GM18505 (cell line): Measurements from ENCODE around the gene RIN3.

Experiments
- ATAC-seq: cut with Tn5 transposase; IDR thresholded peaks from one replicate; pipeline ENCODE4 v1.9.1; 2021; ENCODE audit not compliant: unreplicated experiment
- POLR2A ChIP-seq: IDR thresholded peaks from 4 replicates; pipeline ENCODE4 v1.6.1; 2011; ENCODE audit warnings: borderline replicate concordance; ENCODE audit not compliant: insufficient read depth, insufficient read length; ENCODE audit errors: extremely low read depth

Gene RIN3

DNA sequence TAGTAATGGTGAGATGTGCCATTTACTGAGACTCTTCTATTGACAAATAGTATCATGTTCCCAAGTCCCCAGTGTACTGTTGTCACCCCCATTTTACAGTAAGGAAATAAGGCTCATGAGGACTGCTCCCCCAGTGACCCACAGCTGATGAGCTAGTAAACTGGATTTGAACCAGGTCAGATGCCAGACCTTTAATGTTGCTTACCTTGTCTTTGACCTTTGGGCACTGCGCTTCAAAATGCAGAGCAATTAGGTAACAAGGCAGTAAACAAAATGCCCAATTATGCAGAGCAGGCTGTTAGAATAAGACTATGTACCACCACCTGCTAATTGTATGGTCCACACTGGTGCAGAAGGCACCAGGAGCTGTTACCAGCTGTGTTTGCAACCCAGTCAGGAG is 38.5 kb upstream of the RIN3 start:
- TF ChIP-seq POLR2A = no peak
- ATAC-seq = no peak

DNA sequence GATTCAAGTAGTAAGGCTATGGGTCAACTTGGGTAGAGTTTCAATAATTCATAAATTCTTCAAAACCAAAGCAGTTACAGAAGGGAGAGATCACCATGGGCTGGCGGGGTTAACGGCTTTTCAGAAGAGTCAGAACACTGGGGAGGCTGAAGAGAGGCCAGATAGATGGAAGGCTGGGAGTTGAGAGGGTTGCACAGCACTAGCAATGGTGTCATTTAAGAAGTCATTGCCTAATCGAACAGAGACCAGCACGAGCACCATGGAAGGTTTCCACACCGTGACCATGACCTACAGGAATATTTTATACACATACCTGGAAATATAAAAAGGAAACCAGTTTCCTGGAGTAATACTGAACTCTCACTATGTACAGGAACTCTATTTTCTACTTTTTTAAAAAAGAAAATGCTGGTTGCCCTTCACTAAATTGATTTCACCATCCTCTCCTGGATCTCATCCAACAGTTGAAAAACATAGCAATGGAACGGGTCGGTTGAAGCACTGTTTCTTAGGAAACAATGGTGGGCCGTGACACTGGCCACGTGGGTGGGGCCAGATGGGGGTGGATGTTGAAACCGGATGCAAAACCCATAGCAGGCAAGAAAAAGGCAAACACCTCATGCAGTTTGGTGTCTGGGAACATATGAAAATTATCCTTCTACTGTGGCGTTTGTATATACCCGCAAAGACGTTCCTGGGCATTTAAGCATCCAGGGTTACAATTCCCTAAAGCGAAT is 38.0 kb upstream of the RIN3 start:
- TF ChIP-seq POLR2A = no peak
- ATAC-seq = no peak

DNA sequence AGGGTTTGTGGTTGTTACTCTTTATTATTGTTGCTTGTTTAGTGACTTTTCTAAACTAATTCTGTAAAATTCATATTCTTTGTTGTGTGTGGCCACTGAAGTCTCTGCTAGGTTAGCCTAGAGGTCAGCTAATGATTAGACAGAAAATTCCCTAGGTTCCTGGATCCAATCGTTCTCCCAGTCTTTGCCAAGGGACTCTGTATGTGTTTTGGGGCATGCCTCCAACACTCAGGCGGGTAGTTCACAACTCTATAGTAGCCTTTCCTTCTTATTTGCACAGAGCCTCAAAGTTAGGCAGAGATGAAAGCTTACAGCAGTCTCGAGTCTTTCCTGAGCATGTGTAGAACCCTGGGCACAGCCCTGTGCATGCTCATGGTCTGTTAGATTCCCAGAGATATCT is 32.7 kb upstream of the RIN3 start:
- no peak for ATAC-seq
- TF ChIP-seq POLR2A = no peak

DNA sequence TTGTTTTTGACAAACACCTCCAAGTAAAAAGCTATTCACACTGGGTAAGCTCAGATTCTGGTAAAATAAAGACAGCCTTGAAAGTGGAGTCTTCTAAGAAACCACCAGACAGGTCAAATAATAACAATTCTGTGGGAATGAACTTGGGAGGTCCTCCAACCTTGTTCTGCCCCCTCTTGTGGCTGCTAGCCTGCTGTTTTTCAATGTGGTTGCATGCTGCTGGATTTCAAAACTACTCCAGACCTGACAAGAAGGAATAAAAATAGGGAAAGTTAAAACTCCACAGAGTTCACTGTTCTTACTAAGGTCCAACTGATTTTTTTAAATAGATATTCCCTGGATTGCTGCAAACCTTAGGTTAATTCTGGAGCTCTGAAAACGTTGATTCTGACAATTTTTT is 32.2 kb upstream of the RIN3 start:
- no peak for ATAC-seq
- TF ChIP-seq POLR2A = no peak

DNA sequence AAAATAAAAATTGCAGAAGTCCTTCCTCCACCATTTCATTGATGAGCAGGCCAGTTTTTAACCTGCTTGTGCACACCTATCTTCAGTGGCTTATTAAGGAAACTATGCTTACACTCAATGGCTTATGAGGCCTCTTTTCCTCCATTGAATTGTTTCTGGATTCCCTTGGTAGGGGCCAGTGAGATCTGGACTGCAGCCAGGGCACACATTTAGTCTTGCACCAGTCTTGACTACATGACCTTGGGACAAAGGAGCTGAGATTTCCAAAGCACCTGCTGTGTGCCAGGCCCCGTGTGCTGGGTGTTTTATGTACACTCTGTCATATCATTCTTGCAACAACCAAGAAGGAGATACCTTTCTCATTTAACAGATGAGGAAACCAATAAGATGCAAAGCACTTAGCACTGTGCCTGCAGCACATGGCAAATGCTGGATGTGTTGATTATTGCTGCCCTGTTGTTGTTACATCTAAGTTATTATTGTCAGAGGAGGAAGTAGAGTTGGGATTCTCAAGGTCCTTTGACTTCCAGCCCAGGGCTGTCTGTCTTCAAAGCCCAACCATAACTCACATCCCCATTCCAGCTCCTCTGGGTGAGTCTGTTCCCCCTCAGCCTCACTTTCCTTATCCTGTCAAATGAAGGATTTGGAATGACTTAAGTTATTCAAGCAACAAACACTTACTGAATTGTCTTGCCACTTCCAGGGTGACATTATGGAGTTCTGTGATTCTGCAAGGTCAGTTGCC is 31.6 kb upstream of the RIN3 start:
- no peak for ATAC-seq
- no peak for TF ChIP-seq POLR2A

DNA sequence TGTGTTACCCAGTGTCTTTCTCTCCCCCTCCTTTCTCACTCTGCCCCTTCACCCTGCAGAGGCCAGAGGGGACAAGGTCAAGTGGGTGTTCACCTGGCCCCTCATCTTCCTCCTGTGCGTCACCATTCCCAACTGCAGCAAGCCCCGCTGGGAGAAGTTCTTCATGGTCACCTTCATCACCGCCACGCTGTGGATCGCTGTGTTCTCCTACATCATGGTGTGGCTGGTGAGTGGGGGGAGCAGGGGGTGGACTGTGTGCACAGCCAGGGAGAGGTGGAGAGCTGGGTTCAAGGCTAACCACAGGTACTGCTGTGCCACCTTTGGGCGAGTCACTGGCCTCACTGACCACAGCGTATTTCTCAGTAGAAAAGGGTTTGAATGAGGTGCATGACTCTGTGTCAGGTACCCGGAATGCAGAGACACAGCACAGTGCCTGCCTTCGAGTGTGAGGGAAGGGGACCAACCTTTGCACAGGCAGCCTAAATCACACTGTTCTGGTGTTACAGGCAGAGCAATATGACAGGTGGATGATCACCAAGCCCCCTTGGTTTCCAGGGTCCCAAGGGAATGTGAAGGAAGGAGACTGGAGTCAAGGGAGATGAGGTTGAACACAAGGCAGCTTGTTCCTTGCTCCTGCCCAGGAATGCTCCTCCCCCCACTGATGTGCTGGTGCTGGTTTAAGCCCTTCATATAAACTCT is 30.8 kb upstream of the RIN3 start:
- no peak for ATAC-seq
- no peak for TF ChIP-seq POLR2A

DNA sequence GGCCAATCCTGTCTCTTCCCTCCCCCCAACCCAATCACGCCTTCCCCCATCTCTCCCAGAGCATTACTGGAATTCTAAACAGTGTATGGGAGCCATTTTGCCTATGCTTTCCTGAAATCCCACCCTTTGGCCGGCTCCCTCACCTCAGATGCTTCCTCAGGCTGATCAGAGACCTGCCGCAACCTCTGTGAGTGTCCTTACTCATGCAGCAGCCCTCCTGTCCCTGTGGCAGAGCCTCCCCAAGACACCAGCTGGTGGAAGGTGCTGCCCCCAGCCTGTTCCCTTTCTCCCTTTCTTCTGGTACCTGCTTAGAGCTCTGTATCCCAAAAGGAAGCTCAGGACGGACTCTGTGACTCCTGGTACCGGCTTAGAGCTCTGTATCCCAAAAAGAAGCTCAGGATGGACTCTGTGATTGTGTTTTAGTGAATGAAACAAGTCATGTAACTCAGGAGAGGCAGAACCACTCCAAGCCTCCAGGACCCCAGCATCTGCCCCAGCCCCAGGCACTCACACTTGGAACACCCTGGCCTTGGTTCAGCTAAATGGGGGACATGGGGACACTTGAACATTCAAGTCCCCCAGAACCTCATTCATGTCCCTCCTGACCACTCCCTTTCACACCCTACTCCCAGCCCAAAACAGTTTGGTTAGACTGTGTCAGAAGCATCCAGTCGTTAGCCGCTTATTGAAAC is 29.3 kb upstream of the RIN3 start:
- no peak for TF ChIP-seq POLR2A
- no peak for ATAC-seq

DNA sequence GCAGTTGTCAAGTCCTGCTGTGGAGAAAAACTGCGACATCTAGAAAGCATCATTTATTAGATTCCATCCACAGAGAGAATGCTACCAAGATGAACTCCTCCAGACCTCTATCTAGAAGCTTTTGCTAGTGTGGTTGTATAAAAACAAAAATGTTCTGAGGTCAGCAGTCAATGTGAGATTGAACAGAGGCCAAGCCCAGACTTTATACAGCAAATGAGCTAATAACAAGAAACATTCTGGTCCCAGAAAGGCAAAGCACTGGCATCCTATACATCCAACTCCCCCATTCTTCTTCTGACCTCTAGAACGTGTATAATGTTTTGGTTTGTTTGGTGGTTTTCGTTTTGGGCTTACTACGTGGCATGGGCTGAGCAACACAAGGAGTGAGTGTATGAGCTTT is 26.7 kb upstream of the RIN3 start:
- no peak for TF ChIP-seq POLR2A
- no peak for ATAC-seq

DNA sequence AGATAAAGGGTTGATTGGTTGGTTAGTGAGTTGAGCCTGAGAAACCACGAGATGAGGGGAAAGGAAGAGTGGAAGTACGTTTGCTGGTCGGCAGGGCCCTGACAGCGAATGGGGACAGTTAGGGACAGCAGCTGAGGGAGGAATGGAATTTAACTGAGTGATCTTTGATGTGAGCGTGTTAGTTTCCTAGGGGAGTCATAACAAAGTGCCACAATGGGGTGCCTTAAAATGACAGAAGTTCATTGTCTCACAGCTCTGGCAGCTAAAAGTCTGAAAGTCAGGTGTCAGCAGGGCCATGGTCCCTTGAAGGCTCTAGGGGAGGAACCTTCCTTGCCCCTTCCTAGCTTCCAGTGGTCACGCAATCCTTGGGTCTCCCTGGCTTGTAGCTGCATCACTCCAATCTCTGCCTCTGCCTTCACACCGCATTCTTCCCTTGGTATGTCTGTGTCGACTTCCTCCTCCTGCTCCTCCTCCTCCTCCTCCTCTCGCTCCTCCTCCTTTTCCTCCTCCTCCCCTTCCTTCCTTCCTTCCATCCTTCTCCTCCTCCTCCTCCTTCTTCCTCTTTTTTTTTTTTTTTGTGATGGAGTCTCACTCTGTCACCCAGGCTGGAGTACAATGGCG is 26.0 kb upstream of the RIN3 start:
- no peak for ATAC-seq
- no peak for TF ChIP-seq POLR2A

DNA sequence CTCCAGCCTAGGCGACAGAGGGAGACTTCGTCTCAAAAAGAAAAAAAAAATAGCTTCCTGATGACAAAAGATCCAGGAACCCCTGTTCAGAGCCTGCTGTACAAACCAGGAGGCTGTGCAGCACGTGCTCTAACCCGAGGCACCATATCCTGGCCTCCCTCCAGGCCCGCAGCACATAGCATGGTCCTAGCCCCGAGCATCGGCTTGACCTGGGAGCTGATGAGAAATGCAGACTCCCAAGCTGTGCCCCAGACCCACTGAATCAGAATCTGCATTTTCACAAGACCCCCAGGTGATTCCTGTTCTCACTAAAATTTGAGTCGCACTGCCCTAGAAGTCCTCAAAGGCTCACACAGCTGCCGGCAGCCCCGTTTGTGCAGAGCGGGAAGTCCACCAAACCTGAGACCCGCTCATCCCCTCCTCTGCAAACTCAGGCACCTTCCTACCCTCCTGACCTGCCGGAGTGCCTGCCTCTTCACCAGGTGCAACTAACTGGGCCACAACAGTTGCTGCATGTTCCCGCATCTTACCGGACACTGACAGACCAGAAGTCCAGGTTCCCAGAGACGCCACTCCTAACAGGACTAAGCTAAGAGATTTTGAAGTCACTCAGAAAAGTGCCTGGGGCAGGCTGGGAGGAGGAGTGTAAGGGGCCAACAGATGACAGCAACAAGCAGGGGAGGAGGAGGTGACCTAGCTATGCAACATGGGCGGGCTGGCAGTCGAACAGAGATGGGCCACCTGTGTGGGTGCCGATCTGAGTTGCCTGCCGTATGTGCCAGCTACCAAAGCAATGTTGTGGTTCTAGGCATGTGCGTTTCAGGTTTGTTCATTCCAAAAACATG is 24.0 kb upstream of the RIN3 start:
- no peak for ATAC-seq
- no peak for TF ChIP-seq POLR2A

DNA sequence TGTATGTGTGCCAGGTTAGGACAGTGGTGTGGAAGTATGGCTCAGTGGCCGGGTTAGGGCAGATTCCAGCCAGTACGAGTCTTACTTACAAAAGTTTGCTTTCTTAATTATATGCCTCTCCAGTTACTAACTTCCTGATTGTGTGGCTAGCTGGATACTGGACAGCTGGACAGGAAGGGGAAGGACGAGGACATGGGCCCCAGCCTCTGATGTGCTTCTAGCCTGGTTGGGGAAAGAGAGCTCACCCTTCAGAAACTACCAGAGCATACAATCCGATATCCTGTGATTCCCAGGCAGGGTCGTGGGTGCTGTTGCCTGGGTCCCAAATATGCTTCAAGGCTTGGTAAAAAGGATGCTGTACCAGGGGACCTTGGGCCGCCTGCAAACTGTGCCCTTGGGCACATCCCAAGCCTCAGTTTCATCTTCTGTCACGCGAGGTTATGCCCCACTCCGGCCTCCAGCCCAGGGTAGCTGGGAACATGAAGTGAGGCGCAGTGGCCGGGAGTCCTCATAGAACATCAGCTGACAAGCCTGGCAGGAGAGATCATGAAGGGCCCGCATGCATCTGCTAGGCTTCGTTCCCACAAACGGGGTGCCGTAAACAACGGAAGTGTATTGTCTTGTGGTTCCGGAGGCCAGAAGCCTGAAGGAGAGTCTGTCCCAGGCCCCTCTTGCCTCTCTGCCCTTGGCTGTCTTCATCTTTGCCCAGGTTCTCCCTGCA is 23.2 kb upstream of the RIN3 start:
- ATAC-seq = no peak

More for the DNA sequence above, 23.2 kb upstream of the RIN3 start:
- TF ChIP-seq POLR2A = no peak
